Body of pancreas (tissue), 4 donors: ENCODE measurements around the gene MRPL24. TPM values are rescaled to one million over a fixed set of nuclear protein-coding genes. Genes with fewer than 3 reads are reported as not detected.

Experiments
- ATAC-seq: fragments of 150-250 bp; one replicate; pipeline ENCODE4 v1.9.1; 2016
- DNase-seq, 4 donors: peaks; one replicate each; pipeline ENCODE4 v3.0.0-alpha.2; 2019
- H3K27ac ChIP-seq, 4 donors: fragments of 200-600 bp; sonication (generic); 1 replicate in 3 of 4; 2 replicates in 1 of 4; pipeline versions ENCODE4 v1.5.1 to v1.6.1; 2016 to 2019; ENCODE audit warnings: mild to moderate bottlenecking in 1 of 4, mixed read lengths in 1 of 4, moderate library complexity in 1 of 4
- H3K27me3 ChIP-seq, 2 donors: fragments of 200-600 bp; sonication (generic); one replicate each; pipeline ENCODE4 v1.6.0; 2016; ENCODE audit warnings: mild to moderate bottlenecking in 1 of 2
- H3K36me3 ChIP-seq, 2 donors: fragments of 200-600 bp; sonication (generic); replicated peaks in 1 of 2; 2 replicates each; pipeline ENCODE4 v1.5.1; 2016; ENCODE audit warnings: low read depth in 2 of 2; ENCODE audit not compliant: insufficient read depth in 1 of 2
- H3K4me1 ChIP-seq: fragments of 200-600 bp; sonication (generic); one replicate; pipeline ENCODE4 v1.6.0; 2016
- H3K4me3 ChIP-seq, 2 donors: fragments of 200-600 bp; sonication (generic); 1 replicate in 1 of 2; 2 replicates in 1 of 2; pipeline ENCODE4 v1.5.1; 2016 to 2019
- H3K9me3 ChIP-seq, 3 donors: fragments of 200-600 bp; sonication (generic); 1 replicate in 2 of 3; 2 replicates in 1 of 3; pipeline ENCODE4 v1.5.1; 2016
- CTCF ChIP-seq, 7 experiments: fragments of 450-650 bp in 4 of 7; fragments of 200-600 bp in 3 of 7; sonication (generic) in 3 of 7; IDR thresholded peaks; one replicate each; pipeline ENCODE4 v1.5.1; 2016 to 2019; ENCODE audit warnings: antibody characterized with exemption in 7 of 7
- POLR2A ChIP-seq, 3 donors: fragments of 450-650 bp; IDR thresholded peaks; one replicate each; pipeline ENCODE4 v1.6.1; 2016; ENCODE audit warnings: antibody characterized with exemption in 3 of 3, mild to moderate bottlenecking in 2 of 3
- WGBS, 2 donors: methylation state at CpG; one replicate each; pipeline ENCODE4 v1.1.5; 2017; 5-methylcytosine and 5-hydroxymethylcytosine counted together
- intact Hi-C: fragments of 100-400 bp; cut with DNase I; formaldehyde crosslinking; loops from one replicate; pipeline ENCODE4 v1.15.1; 2023
- total RNA-seq, 2 donors: library from RNA; depleted of rRNA; stranded (reverse); fragments of >200 nt; gene quantifications; one replicate each; pipeline ENCODE4 v1.1.0, GENCODE V29; 2016

MRPL24 gene
- total RNA-seq, 2 donors from 2014 or later, result 25.2 to 62.0 TPM

- TF ChIP-seq POLR2A (IDR thresholded peaks at IDR 0.05), result no peak
- TF ChIP-seq CTCF (IDR thresholded peaks at IDR 0.05), result no peak
- peaks cover 22% of the 10 kb centered on the region for H3K4me1 ChIP-seq
- no peaks in the 10 kb centered on the region for H3K27me3 ChIP-seq
- 81 to 84% methylated on average over 8 of the region's 8 CpGs for WGBS, 2 donors
- no peak overlapping the region for H3K4me3 ChIP-seq
- no peaks in the 10 kb centered on the region for H3K36me3 ChIP-seq
- no peak overlapping the region for H3K27ac ChIP-seq
- intact Hi-C loops, result no loop called here
- no peak for DNase-seq
- H3K9me3 ChIP-seq, result no peaks in the 10 kb centered on the region
- no peak for ATAC-seq
These were observed 13.3 kb upstream of the MRPL24 start for GRCh38 chr1:156754219-156754618.

DNA sequence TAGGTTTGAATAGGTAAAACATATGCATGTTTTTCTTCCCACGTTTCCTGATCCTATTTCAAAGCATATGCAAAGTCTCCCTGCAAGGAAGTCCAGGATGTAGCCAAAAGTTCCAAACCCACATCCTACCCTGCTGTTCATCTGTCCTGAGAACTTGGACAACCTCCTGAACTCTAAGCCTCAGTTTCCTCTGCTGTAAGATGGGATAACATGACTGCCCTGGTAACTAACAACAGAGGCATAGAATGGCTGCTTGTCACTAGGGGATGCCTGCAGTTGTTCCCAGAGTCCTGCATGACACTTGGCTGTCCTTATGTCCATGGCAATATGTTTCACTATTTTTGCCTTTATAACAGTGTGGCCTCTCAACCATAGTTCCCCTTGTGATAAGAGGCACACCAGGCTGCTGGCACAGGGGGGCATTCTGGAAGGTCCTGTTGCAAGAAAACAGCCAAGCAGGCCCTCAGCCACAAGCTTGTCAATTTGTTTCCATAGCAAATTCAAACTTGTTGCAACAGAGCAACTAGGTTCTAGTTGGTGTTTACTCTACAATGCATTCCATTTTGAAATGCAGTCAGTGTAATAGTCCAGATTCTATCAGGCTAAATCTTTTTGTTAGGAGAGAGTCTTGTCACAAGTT, 12.1 kb upstream of the MRPL24 start:
- H3K4me3 ChIP-seq, result peak overlapping the region in 1 of 2 donors; percentile 98
- no peak for TF ChIP-seq CTCF (IDR thresholded peaks at IDR 0.05)
- TF ChIP-seq POLR2A (IDR thresholded peaks at IDR 0.05), result no peak
- no peak for DNase-seq
- no peaks in the 10 kb centered on the region for H3K9me3 ChIP-seq
- peaks cover 34% of the 10 kb centered on the region for H3K4me1 ChIP-seq
- no peak for ATAC-seq
- no peaks in the 10 kb centered on the region for H3K36me3 ChIP-seq
- no peaks in the 10 kb centered on the region for H3K27me3 ChIP-seq
- H3K27ac ChIP-seq, result peak overlapping the region in 2 of 4 donors; percentile 98 to 99
- 4 to 21% methylated on average over 1 of the region's 1 CpG for WGBS, 2 donors
- intact Hi-C loops, result no loop called here

- peak; percentile 96 to 98 (median 98) for DNase-seq
- intact Hi-C loops, result no loop called here
- H3K9me3 ChIP-seq, result no peaks in the 10 kb centered on the region
- peak overlapping the region; percentile 98 for H3K4me3 ChIP-seq
- WGBS, 2 donors, result 1% methylated on average over 21 to 48 of the region's 68 CpGs
- no peaks in the 10 kb centered on the region for H3K27me3 ChIP-seq
- TF ChIP-seq POLR2A (IDR thresholded peaks at IDR 0.05), result peak; percentile 31 to 72 (median 63)
- peak in 2 of 7 experiments; percentile 32 to 37 for TF ChIP-seq CTCF (IDR thresholded peaks at IDR 0.05)
- no peaks in the 10 kb centered on the region for H3K36me3 ChIP-seq
- peaks cover 43% of the 10 kb centered on the region for H3K4me1 ChIP-seq
- peak overlapping the region; percentile 92 to 99 (median 98) for H3K27ac ChIP-seq
- peak; percentile 87 for ATAC-seq
These were observed 11.0 kb upstream of the MRPL24 start for GRCh38 chr1:156751757-156752481.

GRCh38 chr1:156751451-156751756, 10.5 kb upstream of the MRPL24 start, which contains the start of gene HDGF:
TSS of gene HDGF (minus strand) at chr1:156751675. CDS start at chr1:156751429, 246 bp downstream.
- DNase-seq (no peak), ATAC-seq (no peak)
- H3K27me3 ChIP-seq, result no peaks in the 10 kb centered on the region
- no peaks in the 10 kb centered on the region for H3K9me3 ChIP-seq
- WGBS, 2 donors, result 0% methylated on average over 17 of the region's 48 CpGs; no CpG with 5 or more reads in 1 of the 2 donors
- intact Hi-C loops, result no loop called here
- peak within 1 kb of the TSS; percentile 92 to 99 (median 98) for H3K27ac ChIP-seq
- H3K36me3 ChIP-seq, result no peaks in the 10 kb centered on the region
- peak in 1 of 3 donors; percentile 42 for TF ChIP-seq POLR2A (IDR thresholded peaks at IDR 0.05)
- TF ChIP-seq CTCF (IDR thresholded peaks at IDR 0.05), result no peak
- peak within 1 kb of the TSS; percentile 98 for H3K4me3 ChIP-seq
- peaks cover 48% of the 10 kb centered on the region for H3K4me1 ChIP-seq
